ENCODE results near the gene DIAPH3.

Gene DIAPH3

DNA sequence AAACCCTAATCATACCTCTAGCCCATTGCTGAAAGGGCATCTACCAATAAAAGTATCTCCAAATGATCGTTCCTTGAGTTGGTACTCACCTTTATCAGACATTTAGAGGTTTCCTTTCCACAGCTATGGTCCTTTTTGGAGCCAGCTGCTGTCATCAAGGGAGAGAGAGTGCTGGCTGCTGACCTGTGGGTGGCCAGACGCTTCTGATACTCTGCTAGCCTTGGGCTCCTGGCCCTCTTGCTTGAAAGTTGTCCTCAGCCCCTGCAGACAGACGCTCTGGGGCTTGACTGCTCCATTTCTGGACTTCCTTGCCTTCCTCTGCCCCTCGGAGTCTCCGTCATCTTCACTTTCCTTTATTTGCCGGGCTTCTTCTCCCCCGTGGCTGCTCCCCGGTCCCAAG lies 499.1 kb downstream of the DIAPH3 start:
- no peak for DNase-seq

DNA sequence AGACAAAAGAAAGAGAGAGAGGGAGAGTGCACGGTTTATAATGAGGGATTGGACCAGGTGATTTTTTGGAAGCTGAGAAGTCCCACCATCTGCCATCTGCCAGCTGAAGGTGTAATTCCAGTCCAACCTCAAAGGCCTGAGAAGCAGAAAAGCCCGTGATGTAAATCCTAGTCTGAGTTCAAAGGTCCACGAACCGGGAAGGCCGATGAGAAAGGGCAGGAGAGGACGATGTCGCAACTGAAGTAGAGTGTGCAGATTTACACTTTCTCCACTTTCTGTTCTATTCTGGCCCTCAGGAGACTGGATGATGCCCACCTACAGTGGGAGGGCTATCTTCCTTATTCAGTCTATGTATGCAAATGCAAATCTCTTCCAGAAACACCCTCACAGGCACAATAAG lies 500.0 kb downstream of the DIAPH3 start:
- DNase-seq = no peak

DNA sequence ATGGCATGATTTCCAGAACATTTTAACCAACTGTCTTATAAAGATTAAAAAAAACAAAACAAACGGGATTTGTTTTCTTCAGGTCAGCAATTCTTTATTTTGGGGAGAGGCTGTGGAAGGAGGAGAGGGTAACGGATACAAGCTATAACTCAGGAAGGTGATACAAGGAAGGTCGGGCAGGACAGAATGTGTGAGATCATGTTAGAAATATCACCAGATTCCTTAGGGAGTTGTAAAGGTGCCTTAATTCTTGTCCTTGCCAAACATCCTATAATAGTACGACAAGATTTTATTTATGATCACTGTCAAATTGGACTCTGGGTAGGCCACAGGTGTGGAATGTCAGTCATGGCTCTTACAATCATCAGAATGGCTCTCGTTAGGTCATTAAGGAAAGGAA lies 503.1 kb downstream of the DIAPH3 start:
- no peak for DNase-seq

DNA sequence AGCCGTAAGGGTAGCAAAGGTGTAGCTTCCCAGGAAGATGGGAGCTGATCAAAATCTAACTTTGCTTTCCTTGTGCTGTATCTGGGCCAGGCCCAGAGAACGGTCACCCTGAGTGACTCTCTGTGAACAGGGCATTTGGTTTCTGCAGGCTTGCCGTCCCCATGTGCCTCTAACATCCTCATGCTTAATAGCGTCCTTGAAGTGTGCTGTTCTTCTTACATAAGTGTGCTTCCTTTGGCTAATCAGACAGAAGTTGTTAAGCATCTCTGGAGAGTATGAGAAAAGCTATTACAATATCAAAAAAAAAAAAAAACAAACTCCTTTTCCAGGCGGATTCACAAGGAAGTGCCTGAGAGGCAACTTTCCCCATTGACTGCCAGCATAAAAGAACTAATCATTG lies 503.7 kb downstream of the DIAPH3 start:
- no peak for DNase-seq

DNA sequence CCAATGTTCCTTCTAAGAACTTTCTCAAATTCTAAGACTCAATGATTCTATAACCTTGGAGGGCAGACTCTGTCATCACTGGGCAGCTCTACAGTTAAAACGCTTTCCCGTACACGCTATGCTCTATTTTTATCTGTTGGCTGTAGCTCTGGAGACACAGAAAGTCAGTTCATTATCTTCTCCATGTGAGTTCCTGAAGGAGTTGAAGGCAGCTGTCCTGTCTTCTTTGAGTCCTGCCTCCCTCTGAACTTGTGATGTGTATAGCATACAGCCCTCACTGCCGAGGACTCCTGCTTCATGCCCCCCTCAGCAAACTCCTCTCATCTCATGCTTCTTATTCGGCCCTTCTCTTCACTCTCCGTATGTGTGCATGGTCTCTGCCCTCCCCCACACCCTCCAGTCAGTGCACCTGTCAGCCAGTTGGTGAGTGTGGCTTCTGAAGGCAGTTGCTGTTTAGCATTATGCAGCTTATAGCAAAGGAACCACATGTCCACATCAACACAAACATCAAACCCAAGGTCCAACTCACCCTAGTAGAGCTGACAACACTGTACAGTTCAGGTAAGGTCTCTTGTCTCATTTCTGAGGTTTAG lies 504.9 kb downstream of the DIAPH3 start:
- no peak for DNase-seq

DNA sequence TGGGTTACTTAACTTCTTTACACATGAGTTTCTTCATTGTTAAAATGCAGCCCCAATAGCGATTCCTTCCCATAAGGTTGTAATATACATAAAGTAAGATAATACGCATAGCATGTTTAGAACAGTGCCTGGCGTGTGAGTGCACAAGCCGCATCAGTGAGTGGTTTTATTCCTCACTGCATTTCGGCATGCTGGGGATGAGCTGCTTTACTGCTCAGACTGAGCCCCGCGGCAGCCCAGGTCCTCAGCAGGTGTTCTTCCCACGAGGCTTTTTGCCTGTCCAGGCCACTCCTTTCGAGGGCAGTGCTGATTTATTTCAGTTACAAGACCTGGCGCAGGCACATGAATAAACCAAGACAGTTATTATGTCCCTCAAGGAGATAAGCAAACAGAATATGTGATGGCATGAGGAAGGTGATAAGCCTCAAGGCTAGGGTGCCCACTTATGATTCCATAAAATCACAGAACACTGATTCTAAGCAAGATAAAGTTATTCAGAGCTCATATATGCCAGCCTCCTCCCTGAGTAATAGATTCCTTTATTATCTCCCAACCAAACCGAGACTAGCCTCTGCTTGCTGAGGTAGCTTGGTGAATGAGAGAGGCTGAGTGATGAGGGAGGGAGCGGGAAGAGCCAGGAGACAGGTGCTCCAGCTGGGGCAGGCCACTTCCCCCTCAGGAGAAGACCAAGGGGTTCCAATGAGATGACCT lies 505.5 kb downstream of the DIAPH3 start:
- no peak for DNase-seq

DNA sequence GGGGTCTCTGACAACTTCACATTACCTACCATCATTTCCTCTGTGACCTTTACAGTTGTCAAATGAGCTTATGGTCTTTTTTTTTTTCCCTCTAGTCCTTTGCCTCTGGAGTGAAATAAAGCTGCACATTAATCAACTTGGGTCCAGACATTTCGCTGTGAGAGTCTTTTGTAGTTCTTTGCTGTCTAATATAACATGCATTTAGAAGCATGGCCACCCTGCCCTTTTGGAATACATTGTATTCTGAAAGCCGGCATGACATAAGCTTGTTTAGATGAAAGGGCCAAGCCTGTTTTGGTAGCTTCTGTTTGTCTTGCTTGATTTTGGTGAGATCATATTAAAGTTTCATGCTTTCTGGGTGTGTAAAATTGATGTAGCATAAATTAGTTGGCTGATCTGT lies 509.8 kb downstream of the DIAPH3 start:
- DNase-seq = no peak

DNA sequence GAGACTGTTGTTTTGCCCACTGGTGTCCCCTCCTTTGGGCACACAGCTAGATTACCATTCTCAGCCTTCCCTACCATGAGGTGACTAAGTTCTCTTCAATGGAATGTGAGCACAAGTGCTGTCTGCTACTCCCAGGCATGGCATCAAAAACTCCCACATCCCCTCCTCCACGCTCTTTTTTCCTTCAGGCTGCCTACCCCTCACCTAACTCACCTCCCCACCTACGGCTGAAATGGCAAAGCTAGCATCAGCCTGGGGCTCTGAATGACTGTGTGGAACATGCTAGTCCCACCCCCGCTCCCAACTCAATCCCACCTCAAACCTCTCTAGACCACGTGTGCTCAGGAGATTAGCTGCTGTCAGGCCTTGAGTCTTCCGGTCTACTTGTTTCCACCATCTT lies 512.2 kb downstream of the DIAPH3 start:
- DNase-seq = no peak

DNA sequence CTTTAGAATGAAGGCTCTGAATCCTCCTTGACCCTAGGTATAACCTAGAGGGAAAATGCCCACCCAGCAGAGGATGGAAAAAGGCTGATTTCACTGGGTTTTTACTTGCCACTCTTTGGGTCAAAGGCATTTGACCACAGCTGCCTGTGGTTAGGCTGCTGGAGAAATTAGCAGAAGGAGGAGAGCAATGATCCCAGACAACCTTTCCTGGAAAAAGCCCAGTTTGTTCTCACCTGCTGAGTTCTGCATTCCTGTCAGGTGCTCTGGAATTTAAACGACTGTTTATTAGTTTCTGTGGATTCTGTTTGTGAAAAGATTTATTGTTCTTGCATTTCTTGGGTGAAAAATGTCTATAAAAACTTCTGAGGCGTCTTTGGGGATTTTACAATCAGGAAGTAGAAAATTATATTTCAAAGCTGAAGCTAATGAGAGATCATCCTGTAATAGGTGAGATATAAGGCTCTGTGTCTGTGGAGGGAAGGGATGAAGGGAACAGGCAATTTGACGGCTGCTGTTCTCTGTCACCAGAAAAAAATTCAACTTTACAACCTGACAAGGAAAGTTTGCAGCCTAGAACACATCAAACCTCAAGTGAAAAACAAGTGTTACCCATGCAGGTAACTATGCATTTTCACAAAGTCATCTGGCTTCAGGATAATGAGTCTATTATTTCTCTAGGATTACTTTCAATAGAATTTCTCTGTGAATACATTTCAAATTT lies 519.7 kb downstream of the DIAPH3 start:
- no peak for DNase-seq

DNA sequence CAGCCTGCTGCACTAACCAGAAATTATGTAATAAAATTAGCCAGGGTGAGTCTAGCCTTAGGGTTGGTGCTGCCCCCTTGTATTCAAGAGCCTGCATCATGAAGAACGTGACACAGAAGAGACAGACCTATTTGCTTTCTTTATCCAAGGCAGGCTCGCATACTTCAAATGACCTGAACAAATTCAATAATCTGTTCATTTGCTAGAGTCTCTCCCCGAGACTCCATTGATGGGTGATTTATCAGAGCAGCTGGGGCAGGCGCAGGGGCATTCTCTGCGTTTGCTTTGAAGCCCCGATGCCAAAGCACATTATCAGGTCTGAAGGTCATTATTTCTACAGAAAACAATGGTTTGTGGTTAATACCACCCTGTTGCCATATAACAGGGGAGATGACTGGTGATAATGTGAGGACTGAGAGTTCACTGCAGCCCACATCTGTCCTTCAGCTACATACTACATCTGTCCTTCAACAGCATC lies 520.3 kb downstream of the DIAPH3 start:
- no peak for DNase-seq

DNA sequence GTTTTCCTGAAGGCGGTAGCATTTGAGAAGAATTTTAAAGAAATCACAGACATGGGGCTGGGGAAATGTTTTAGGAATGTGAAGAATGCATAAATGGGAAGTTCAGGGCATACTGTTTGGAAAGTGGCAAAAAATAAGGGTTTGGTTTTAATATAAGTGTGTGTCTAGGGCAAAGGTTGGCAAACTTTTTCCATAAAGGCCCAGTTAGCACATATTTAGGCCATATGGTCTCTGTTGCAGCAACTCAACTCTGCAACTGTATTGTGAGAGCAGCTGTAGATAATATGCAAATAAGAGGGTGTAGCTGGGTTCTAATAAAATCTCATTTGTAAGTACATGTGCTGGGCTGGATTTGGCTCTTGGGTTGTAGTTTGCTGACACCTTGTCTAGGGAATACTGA lies 521.9 kb downstream of the DIAPH3 start:
- no peak for DNase-seq

DNA sequence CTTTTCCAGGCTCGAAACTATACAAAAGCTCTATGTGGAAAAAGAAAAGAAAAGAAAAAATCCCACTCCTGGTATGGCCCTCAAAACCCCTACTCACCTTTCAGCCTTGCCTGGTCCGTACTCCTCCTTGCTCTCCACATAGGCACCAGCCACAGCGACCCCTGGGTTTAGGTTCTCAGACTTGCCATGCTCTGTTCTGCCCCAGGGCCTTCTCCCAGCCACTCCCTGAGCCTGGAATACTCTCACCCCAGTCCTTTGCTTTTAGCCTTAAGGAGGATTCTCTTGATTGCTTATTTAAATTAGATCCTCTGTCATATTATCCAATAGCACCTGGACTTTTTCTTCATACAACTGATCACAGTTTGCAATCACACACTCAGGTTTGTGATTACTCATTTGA lies 522.5 kb downstream of the DIAPH3 start:
- no peak for DNase-seq

DNA sequence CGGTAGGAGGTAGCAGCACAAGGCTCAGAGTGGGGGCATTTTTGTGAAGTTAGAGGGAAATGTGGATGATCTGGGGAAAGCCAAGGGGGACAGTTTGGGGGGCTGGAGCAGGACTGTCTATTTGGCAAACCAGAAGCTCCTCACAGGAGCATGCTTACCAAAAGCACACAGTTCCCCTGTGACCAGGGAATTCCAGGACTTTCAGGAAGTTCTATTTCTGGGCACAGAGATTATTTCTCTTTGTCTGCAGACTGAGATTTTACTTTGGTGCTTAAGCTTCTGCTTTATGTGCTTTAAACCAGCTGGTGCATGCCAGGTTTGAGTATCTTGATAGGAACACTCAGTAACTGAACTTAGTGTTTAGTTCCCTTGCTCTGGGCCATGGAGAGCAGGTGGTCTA lies 525.3 kb downstream of the DIAPH3 start:
- DNase-seq = no peak

DNA sequence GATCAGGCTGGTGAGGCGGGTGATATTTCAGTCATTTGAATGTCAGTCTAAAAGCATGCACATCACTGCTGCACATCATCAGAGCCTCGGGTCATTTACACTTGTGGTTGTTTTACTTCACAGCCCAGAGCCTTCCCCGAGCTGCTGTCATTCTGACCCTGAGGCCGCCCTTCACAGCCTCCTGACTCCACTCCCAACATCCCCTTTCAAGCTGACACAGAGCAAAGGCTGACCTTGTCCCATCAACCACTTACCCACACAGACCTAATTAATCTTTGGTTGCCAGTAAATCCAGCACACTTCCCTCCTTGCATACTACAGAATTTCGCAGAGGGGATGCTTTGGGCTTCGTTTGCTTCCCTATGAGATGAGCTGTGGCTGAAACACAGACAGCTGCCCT lies 528.1 kb downstream of the DIAPH3 start:
- no peak for DNase-seq

DNA sequence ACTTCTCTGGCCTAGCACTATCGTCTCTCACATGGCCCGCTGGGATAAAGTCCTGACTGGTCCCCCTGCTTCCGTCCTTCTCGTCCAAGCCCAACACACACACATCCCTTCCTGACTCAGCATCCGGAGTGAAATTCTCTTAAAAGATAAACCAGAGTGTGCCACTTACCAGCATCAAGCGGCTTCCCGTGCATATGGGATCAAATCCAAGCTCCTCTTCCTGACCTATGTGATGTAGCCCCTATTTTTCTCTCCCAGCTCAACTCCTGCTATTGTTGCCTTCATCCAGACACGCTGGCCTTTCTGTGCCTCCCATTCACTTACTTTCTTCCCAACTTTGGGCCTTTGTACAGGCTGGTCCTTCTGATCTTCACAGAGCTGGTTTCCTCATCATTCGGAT lies 530.4 kb downstream of the DIAPH3 start:
- no peak for DNase-seq

DNA sequence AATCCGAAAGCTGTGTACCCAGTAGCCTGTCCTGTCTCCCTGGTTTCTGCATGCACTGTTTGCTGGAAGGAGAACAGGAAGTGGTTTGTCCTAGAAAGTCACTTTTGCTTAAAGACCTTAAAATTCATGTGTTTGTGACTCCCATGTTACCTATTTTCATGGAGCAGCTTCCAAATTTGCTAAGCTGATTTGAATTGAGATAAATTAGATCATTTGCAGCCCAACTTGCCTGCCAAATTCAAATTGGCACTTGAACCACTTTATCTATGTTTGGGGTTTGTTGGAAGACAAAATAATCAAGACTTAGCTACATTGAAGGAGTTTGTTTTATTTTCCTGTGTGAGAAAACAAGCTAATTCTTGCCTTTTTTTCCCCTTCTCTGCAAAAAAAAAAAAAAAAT lies 532.5 kb downstream of the DIAPH3 start:
- no peak for DNase-seq

DNA sequence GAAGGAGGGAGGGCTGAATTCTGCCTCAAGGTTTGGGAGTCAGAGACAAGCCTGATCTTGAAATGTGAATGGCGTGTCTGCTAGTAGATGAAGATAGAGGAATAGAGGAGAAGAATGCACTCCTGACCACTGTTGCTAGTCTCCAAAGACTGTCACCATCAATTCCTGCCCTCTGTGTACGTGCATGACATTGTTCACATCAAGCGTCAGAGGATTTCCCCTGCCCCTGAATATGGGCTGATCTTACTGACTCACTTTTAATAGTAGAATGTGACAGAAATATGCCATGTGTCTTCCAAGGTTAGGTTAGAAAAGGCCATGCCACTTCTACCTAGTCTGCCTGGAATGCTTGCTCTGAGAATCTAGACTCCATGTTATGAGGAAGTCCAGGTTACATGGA lies 538.6 kb downstream of the DIAPH3 start:
- DNase-seq = no peak

DNA sequence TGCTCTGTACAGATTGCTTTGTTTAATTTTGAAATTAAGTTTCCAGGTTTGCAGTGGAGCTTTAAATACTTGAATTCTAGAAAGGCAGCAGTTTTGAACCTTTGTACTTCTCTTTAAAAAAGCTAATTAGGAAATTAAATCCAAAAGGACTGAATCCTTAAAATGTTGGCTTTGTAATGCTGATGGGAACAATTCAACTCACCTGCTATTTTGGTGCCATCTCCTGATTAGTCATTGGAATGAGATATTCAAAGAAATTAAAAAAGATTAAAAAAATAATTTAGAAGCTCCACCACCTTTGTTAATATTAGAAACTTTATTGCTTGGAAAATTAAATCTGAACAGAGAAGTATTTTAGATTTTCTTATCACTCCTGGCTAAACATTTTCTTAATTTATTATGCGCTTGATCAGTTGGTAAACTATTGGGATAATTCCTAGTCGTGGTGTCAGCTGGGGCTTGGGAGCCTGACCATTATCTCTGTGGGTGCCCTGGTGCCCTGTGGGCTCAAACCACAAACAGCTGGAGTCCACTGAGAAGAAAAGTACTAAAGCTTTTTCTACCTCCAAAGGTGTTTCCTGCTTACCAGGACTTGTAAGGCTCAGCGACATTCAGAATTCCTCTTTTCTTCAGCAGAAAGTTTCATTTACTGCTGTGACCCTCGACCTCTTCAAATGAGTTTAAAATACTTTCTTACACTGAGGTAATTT lies 540.4 kb downstream of the DIAPH3 start:
- no peak for DNase-seq

DNA sequence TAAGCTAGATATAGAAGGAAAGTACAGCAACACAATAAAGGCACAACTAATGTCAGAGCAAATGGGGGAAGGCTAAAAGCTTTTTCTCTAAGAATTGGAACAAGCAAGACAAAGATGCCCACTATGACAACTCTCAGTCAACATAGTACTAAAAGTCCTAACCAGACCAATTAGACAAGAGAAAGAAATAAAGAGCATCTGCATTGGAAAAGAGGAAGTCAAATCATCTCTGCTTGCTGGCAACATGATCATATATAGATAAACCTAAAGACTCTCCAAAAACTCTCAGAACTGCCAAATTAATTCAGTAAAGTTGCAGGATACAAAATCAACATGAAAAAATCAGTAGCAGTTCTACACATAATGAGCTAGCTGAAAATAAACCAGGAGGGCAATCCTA lies 542.0 kb downstream of the DIAPH3 start:
- DNase-seq = no peak
